Measurements from ENCODE around the gene CGAS. TPM values are rescaled to one million over a fixed set of nuclear protein-coding genes. Genes with fewer than 3 reads are reported as not detected.
A peak's percentile ranks its signal among the peaks of the same experiment; 100 is the strongest.
"Not testable (repeated sequence)": the region's sequence is repeated elsewhere in the genome, so short reads cannot be mapped to it uniquely, and the experiment has no call there.

The CGAS gene
- total RNA-seq, 1 experiment from 2014 or later = 35.0 TPM

GRCh38 chr6:73382462-73383113 lies 69.5 kb downstream of the CGAS start:
- intact Hi-C loops (cut with micrococcal nuclease; ENCODE audit: unreplicated experiment) = no loop called here
- BruUV-seq (replicated peaks) = no TSS peak
- no peaks in the 10 kb centered on the region for H3K27me3 Mint-ChIP-seq (ENCODE audit: unreplicated experiment)
- no peaks in the 10 kb centered on the region for H3K4me1 Mint-ChIP-seq (ENCODE audit: low read depth, unreplicated experiment)
- H3K4me3 Mint-ChIP-seq (ENCODE audit: low read depth, unreplicated experiment) = no peak overlapping the region
- peak; percentile 30 for DNase-seq
- H3K27ac Mint-ChIP-seq (ENCODE audit: unreplicated experiment) = no peak overlapping the region
- no peaks in the 10 kb centered on the region for H3K9me3 Mint-ChIP-seq (ENCODE audit: low read depth, unreplicated experiment)
- TF ChIP-seq CTCF (IDR thresholded peaks at IDR 0.05; ENCODE audit: unreplicated experiment) = no peak
- CTCF ChIA-PET = interaction anchor here (0.7 kb wide), 1 partner anchor 1978 kb away, joined by 5 read pairs; no protein-coding TSS in a partner anchor
- H3K36me3 Mint-ChIP-seq (ENCODE audit: insufficient read depth, unreplicated experiment) = no peaks in the 10 kb centered on the region

DNA sequence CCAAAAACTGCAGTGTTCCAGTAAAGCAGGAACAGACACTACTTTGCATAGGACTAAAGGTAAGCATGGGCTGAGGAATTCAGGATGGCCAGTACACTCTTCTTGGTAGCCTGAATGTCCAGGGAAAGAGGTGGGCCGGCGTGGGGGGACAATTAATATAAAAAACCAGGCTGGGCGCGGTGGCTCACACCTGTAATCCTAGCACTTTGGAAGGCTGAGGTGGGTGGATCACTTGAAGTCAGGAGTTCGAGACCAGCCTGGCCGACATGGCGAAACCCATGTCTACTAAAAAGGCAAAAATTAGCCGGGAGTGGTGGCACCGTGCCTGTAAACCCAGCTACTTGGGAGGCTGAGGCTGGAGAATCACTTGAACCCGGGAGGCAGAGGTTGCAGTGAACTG lies 70.6 kb downstream of the CGAS start:
- intact Hi-C loops (cut with micrococcal nuclease; ENCODE audit: unreplicated experiment); DNase-seq; H3K36me3 Mint-ChIP-seq (ENCODE audit: insufficient read depth, unreplicated experiment); CTCF ChIA-PET; H3K4me1 Mint-ChIP-seq (ENCODE audit: low read depth, unreplicated experiment); BruUV-seq (replicated peaks); H3K4me3 Mint-ChIP-seq (ENCODE audit: low read depth, unreplicated experiment); H3K27me3 Mint-ChIP-seq (ENCODE audit: unreplicated experiment); H3K9me3 Mint-ChIP-seq (ENCODE audit: low read depth, unreplicated experiment); H3K27ac Mint-ChIP-seq (ENCODE audit: unreplicated experiment): not testable (repeated sequence)

DNA sequence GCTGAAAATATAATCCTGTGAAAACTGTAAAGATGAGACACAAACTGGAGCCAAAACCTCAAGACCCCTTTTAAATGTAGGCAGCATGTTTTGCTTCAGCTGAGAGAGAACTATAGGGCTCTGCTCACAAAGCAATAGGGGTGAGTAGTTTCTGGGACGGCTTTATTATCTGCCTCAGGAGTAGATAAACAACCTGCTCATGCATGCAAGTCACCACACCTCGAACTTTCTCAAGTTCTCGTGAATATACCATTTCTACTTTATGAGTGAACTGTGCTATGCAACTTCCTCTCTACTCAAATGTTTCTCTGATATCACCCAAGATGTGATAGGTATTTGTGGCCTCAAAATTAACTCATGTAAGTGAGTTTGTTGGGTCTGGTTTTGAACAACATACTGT lies 74.9 kb downstream of the CGAS start:
- H3K4me1 Mint-ChIP-seq (ENCODE audit: low read depth, unreplicated experiment) = no peaks in the 10 kb centered on the region
- H3K27ac Mint-ChIP-seq (ENCODE audit: unreplicated experiment) = no peak overlapping the region
- no peak overlapping the region for H3K4me3 Mint-ChIP-seq (ENCODE audit: low read depth, unreplicated experiment)
- DNase-seq = no peak
- CTCF ChIA-PET = no interaction called here
- intact Hi-C loops (cut with micrococcal nuclease; ENCODE audit: unreplicated experiment) = no loop called here
- no peaks in the 10 kb centered on the region for H3K36me3 Mint-ChIP-seq (ENCODE audit: insufficient read depth, unreplicated experiment)
- BruUV-seq (replicated peaks) = no TSS peak
- no peaks in the 10 kb centered on the region for H3K9me3 Mint-ChIP-seq (ENCODE audit: low read depth, unreplicated experiment)
- TF ChIP-seq CTCF (IDR thresholded peaks at IDR 0.05; ENCODE audit: unreplicated experiment) = no peak
- H3K27me3 Mint-ChIP-seq (ENCODE audit: unreplicated experiment) = no peaks in the 10 kb centered on the region

DNA sequence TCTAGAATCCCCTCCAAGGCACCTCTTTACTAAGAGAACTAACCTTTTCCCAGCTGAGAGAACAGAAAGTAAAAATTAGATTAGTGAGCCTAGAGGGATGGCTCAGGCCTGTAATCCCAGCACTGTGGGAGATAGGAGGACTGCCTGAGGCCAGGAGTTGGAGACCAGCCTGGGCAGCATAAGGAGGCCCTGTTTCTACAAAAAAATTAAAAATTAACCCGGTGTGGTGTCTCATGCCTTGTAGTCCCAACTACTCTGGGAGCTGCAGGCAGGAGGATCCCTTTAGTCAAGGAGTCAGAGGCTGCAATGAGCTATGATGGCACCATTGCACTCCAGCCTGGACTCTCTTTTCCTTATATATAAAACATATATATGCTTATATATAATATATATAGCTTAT lies 76.9 kb downstream of the CGAS start:
- no peak overlapping the region for H3K4me3 Mint-ChIP-seq (ENCODE audit: low read depth, unreplicated experiment)
- no peaks in the 10 kb centered on the region for H3K27me3 Mint-ChIP-seq (ENCODE audit: unreplicated experiment)
- H3K4me1 Mint-ChIP-seq (ENCODE audit: low read depth, unreplicated experiment) = no peaks in the 10 kb centered on the region
- intact Hi-C loops (cut with micrococcal nuclease; ENCODE audit: unreplicated experiment) = no loop called here
- H3K9me3 Mint-ChIP-seq (ENCODE audit: low read depth, unreplicated experiment) = no peaks in the 10 kb centered on the region
- no TSS peak for BruUV-seq (replicated peaks)
- no peak for TF ChIP-seq CTCF (IDR thresholded peaks at IDR 0.05; ENCODE audit: unreplicated experiment)
- no peak for DNase-seq
- CTCF ChIA-PET = no interaction called here
- H3K36me3 Mint-ChIP-seq (ENCODE audit: insufficient read depth, unreplicated experiment) = no peaks in the 10 kb centered on the region
- no peak overlapping the region for H3K27ac Mint-ChIP-seq (ENCODE audit: unreplicated experiment)

Other genes with a start within 250 kb of the CGAS start
- gene KHDC1L, start 226.8 kb downstream of the CGAS start, total RNA-seq (2022) = not detected in 2 replicates
- gene KHDC1, start 189.1 kb downstream of the CGAS start, total RNA-seq (2022) = 4.9 and 5.0 TPM in 2 replicates
- not detected in 2 replicates for gene DPPA5, start 98.0 kb downstream of the CGAS start, total RNA-seq (2022)
- not detected in 2 replicates for gene KHDC3L, start 89.6 kb downstream of the CGAS start, total RNA-seq (2022)
- 7.0 and 7.1 TPM in 2 replicates for gene OOEP, start 82.4 kb downstream of the CGAS start, total RNA-seq (2022)
- gene DDX43, start 57.5 kb downstream of the CGAS start, total RNA-seq (2022) = 11.4 and 13.4 TPM in 2 replicates
- 31.6 and 35.6 TPM in 2 replicates for gene MTO1, start 9.4 kb upstream of the CGAS start, total RNA-seq (2022)
- 5,799 and 7,052 TPM in 2 replicates for gene EEF1A1, start 68.7 kb upstream of the CGAS start, total RNA-seq (2022)
- 20.7 and 21.3 TPM in 2 replicates for gene SLC17A5, start 201.7 kb upstream of the CGAS start, total RNA-seq (2022)
- 1.9 and 3.6 TPM in 2 replicates for gene CD109, start 243.9 kb upstream of the CGAS start, total RNA-seq (2022)

Data from Calu3 (cell line).